Measurements from ENCODE around the gene UHRF1.
"Not testable (repeated sequence)": the region's sequence is repeated elsewhere in the genome, so short reads cannot be mapped to it uniquely, and the experiment has no call there.

UHRF1 gene

DNA sequence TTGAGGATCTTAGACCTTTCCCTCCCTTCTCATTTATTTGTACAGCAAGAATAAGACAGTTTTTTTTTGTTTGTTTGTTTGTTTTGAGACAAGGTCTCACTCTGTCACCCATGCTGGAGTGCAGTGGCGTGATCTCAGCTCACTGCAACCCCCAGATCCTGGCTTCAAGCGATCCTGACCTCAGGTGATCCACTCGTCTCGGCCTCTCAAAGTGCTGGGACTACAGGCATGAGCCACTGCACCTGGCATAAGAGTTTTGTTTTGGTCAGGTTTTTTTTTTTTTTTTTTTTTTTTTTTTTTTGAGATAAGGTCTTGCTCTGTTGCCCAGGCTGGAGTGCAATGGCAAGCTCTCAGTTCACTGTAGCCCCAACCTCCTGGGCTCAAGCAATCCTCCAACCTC, 29.2 kb downstream of the UHRF1 start:
- not testable (repeated sequence) for DNase-seq

DNA sequence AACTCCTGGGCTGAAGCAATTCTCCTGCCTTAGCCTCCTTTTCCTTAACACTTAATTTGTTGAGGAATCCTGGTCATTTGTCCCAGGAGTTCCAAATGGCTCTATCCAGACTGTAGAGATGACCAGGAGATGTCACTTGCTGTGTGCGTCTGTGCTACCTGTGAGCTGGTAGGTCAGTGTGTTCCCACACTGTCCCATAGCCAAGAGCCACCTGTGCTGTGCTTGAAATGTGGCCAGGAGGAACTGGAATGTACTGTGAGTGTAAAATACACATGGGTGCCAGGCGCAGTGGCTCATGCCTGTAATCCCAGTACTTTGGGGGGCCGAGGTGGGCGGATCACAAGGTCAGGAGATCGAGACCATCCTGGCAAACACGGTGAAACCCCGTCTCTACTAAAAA, 30.2 kb downstream of the UHRF1 start:
- DNase-seq = no peak

DNA sequence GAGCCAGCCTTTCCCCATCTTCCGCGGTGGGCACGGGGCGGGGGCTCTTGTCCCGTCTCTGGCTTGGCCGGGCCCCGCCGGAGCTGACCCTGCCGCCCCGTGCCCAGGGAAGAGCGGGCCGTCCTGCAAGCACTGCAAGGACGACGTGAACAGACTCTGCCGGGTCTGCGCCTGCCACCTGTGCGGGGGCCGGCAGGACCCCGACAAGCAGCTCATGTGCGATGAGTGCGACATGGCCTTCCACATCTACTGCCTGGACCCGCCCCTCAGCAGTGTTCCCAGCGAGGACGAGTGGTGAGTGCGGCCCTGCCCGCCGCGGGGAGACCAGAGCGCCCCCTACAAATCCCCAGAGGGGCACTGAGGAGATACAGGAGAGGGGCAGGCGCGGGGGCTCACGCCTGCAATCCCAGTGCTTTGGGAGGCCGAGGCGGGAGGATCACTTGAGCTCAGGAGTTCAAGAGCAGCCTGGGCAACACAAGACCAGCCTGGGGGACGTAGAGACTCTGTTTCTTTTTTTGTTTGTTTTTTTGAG, 32.4 kb downstream of the UHRF1 start:
- DNase-seq = not testable (repeated sequence)

- DNase-seq = not testable (repeated sequence)
Observed at GRCh38 chr19:4950650-4951049, 41.3 kb downstream of the UHRF1 start.

DNA sequence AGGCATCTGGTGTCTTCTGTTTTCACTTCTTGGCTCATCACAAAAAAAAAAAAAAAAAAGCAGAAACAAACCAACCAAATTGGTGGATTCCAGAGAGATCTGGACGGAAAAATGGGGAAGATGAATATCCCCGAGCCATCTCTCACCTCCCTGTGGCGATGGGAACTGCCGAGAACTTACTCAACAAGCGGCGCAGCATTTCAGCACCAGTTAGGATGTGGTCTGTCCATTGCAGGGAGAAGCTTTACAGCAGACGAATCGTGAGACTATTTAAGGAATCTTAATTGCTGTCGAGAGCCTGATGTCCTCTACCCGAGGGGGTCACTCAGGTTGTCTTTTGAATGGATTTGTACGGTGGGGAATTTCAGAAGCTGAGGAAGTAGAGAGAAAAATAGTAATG, 42.4 kb downstream of the UHRF1 start:
- DNase-seq = no peak

- no peak for DNase-seq
Observed at GRCh38 chr19:4952945-4953344, 43.6 kb downstream of the UHRF1 start.

- DNase-seq = not testable (repeated sequence)
Observed at GRCh38 chr19:4954320-4955149, 45.2 kb downstream of the UHRF1 start.

- no peak for DNase-seq
Observed at GRCh38 chr19:4955274-4955673, 46.0 kb downstream of the UHRF1 start.

DNA sequence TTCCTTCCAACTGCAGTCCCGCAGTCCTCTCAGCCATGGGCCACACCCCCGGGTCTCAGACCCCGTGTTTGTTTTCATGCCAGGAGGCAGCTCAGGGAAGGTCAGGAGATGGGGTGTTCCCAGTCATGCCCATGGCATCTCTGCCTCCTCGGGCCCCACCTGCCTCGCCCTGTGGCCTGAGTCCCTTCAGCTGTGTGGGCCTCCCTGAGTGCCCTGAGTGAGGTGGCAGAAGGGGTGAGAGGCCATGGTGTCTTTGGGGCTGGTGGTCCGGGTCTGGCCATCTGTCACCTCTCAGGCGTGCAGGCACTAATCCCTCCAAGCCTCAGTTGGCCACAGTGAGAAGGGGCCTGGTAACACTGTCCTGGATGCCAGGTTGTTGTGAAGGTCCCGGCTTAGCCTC, 48.7 kb downstream of the UHRF1 start:
- DNase-seq = no peak

GRCh38 chr19:4962085-4962619, 52.9 kb downstream of the UHRF1 start:
- no peak for DNase-seq

DNA sequence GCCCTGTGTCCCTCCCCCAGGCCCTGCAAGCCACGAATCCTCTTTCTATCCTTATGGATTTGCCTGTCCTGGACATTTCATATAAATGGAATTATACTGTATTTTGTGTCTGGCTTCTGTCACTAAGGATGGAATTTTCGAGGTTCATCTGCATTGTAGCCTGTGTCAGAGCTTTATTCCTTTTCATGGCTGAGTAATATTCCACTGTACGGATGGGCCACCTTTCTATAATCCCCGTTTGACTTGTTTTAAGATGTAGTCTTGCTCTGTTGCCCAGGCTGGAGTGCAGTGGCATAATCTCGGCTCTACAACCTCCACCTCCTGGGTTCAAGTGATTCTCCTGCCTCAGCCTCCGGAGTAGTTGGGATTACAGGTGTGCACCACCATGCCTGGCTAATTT, 55.8 kb downstream of the UHRF1 start:
- no peak for DNase-seq

- DNase-seq = no peak
Observed at GRCh38 chr19:4966591-4966990, 57.3 kb downstream of the UHRF1 start.

- no peak for DNase-seq
Observed at GRCh38 chr19:4967738-4968461, 58.6 kb downstream of the UHRF1 start.

DNA sequence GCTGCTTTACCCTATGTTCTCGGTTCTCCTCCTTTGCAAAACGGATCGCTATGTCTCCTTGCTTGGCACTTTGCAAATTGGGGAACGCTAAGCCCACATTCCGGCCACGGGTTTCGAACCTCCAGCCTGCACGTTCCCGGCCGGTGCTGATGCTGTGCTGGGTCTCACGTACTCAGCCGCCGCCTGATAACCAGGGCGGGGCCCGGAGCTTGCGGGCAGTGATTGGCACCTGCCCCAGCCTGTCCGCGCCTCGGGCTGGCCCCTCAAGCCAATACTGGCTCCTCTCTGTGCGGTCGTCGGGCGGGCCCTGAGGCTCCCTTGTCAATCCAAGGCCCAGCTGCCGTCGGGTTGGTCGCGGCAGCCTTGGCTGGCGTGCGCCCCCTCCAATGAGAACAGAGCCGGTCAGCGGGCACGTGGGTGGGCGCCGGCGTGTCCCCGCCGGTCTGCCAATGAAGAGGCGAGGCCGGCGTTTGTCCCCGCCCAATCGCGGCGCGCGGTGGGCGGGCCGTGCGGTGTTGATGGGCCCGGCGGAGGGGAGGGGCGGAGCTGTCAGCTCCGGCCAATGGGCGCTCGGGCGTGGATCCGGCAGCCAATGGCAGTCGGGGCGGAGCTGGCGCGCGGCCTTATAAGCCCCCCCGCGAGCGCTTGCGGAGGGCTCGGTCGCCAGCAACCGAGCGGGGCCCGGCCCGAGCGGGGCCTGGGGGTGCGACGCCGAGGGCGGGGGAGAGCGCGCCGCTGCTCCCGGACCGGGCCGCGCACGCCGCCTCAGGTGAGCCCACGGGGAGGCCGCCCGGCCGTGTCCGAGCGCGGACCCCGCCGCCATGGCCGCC, 59.4 kb downstream of the UHRF1 start, which contains the start of gene KDM4B:
TSS of gene KDM4B (plus strand) at position 652 of the 830 bp plus-strand sequence. CDS start 63,778 bp downstream, outside the sequence.
- peak; percentile 99 for DNase-seq

DNA sequence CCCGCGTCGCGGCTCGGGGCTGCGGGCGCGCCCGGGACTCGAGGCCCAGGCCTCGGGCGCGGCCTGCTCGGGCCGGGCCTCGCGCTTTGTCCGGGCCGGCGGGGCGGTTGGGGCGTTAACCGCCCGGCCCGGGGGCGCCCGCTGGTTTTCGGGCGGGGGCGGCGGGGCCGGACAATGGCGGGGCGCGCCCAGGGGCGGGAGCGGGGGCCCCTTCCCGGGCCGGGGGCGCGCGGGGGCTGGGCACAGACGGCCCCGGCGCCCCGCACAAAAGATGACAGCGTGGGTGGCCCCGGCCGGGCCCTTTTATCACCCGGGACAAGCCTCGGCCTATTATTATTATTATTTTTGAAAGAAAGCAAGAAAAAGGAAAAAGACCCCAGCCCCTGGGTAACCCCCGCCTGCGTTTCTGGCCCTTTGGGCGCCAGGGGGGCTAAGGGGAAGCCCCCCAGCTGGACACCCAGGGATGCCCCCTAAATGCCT, 60.0 kb downstream of the UHRF1 start:
- DNase-seq = no peak

- DNase-seq = no peak
Observed at GRCh38 chr19:4969772-4970531, 60.7 kb downstream of the UHRF1 start.

DNA sequence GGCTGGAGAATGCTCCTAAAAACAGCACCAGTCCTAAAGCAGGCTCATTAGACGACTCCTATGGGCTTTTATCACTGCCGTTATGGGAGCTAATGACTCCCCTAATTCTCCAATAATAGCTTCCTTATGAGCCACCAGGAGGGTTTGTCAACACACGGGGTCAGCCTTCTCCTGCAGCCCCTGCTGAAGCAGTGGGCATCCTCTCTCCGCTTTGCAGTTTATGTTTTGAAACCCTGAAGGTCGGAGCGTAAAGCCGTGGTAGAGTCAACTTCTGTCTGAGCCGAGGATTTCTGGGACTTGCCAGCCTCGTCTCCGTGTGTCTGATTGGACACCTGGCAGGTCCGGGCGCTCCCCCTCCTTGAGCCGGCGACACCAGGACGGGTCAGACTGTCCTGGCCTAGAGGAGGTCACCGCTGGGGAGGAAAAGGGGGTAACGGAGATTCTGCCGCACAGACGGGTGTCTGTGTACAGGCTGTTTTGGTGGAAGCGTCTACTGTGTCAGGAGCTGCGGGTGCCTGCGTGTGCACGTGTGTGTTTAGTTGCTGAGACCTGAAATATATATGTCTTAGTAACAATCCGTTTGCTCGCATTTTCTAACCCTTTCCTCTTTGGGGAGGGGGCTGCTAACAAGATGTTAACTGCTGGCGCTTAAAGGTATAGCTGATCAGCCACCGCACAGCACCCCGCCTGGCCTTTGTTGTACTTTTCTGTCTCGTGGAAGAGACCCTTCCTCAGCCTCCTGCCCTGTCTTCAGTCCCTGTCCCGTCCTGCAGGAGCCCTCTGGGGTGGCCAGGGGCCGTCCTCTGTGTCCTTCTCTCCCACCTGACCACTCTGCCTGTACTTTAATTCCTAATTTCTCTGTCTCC, 61.5 kb downstream of the UHRF1 start:
- no peak for DNase-seq

GRCh38 chr19:4971424-4971793, 62.1 kb downstream of the UHRF1 start:
- DNase-seq = peak; percentile 30

DNA sequence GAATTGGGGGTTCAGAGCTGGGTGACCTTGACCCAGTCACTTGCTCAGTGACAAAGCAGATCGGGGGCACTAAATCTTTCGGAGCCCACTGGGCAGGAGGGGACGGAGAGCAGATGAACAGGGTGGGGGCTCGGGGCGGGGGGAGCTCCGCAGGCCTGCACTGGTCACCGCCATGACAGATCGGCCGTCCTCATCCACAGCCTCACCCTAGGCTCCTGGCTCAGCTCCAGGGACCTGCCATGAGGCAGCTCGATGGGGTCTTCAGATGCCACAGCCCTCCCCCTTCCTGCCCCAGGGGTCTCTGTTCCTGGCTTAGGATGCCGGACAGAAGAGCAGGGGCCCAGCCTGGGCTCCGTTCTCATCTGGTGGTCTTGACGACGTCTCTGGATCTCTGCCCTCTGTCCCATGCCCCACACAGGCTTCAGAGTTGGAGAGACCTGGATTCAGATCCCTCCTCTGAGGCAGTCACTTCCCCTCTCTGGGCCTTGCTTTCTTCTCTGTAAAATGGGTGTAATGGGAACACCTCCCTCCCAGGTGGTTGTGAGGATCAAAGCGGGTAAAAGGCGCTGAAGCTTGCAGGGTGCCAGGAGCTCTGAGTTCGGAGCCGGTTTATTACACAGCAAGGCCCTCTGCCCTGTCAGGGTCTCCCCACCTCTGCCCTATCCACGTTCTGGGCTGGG, 62.7 kb downstream of the UHRF1 start:
- DNase-seq = no peak
